MM.1S (cell line): ENCODE results near the gene RASSF1.

ENCODE experiments used
- EZH2 ChIP-seq: fragments of 300-600 bp; sonication (generic); optimal IDR thresholded peaks from 2 replicates; pipeline ENCODE3; 2017; ENCODE audit warnings: low read depth, mild to moderate bottlenecking, antibody characterized with exemption, low read length, mixed read lengths
- EZH2phosphoT487 ChIP-seq: fragments of 300-600 bp; sonication (generic); IDR thresholded peaks from 2 replicates; pipeline ENCODE4 v1.6.1; 2018; ENCODE audit warnings: antibody characterized with exemption, low read length
- TF ChIP-seq, protein P1 (sequence below): fragments of 300-600 bp; sonication (generic); IDR thresholded peaks from 2 replicates; pipeline ENCODE4 v1.5.1; 2016; ENCODE audit warnings: antibody characterized with exemption, low read length, mixed read lengths

DNA sequence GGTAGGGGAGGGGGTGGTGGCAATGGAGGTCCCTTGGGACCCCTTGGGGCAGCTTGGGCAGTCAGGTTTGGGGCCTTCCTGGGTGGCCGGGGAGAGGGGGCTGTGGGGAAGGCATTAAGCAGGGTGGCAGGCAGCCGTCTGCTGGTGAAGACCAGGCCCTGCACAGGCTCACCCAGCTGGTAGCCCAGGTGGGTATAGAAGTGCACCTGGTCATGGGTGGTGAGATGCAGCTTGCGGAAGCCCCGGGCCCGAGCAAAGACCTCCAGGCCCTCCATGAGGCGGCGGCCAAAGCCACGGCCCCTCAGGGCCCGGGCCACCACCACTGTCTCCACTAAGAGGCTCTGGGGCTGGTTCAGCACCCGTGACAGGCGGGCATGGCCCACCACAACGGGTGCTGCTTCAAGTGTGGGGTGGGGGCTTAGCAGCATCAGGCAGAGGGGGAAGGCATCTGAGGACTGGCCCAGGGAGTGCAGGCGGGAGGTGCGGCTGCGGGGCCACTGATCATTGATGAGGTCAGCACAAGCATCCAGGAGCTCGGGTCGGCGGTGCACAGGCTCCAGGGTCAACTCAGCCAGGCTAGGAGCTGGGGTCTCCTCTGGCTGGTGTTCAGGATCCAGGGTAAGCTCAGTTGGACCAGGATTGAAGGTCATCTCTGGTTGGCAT lies 43.8 kb downstream of the RASSF1 start:
- TF ChIP-seq EZH2: no peak
- TF ChIP-seq, protein P1, sequence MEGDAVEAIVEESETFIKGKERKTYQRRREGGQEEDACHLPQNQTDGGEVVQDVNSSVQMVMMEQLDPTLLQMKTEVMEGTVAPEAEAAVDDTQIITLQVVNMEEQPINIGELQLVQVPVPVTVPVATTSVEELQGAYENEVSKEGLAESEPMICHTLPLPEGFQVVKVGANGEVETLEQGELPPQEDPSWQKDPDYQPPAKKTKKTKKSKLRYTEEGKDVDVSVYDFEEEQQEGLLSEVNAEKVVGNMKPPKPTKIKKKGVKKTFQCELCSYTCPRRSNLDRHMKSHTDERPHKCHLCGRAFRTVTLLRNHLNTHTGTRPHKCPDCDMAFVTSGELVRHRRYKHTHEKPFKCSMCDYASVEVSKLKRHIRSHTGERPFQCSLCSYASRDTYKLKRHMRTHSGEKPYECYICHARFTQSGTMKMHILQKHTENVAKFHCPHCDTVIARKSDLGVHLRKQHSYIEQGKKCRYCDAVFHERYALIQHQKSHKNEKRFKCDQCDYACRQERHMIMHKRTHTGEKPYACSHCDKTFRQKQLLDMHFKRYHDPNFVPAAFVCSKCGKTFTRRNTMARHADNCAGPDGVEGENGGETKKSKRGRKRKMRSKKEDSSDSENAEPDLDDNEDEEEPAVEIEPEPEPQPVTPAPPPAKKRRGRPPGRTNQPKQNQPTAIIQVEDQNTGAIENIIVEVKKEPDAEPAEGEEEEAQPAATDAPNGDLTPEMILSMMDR: no peak
- TF ChIP-seq EZH2phosphoT487: no peak
